GM19463 (cell line): ENCODE results near the gene APBA3.

Experiments used
- ATAC-seq: cut with Tn5 transposase; IDR thresholded peaks from one replicate; pipeline ENCODE4 v1.9.1; 2021; ENCODE audit warnings: mild to moderate bottlenecking, moderate library complexity; ENCODE audit not compliant: unreplicated experiment

Gene APBA3

DNA sequence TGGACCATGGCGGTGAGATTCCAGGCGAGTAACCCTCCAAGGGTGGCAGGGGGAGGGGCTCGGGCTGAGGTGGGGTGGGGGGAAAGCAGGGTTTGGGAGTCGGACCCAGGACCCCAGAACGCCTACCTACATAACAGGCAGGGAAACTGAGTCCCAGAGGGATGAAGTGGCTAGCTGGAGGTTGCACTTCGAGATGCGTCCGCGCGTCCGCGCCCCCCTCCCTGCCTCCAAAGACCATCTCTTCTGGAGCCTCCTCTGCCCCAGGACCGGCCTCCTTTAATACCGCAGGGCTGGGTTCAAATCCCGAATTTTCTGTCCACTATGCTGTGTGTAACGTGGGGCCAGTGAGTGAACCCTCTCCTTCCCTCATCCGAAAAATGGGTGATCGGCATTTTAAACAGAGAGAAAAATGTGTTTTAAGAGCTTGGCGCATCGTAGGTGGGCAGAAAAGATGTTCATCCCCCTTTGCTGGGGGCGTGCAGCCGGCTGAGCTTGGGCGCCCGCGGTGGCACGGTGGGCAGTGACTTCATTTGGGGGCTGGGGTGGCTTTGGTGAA lies 39.5 kb downstream of the APBA3 start:
- no peak for ATAC-seq

DNA sequence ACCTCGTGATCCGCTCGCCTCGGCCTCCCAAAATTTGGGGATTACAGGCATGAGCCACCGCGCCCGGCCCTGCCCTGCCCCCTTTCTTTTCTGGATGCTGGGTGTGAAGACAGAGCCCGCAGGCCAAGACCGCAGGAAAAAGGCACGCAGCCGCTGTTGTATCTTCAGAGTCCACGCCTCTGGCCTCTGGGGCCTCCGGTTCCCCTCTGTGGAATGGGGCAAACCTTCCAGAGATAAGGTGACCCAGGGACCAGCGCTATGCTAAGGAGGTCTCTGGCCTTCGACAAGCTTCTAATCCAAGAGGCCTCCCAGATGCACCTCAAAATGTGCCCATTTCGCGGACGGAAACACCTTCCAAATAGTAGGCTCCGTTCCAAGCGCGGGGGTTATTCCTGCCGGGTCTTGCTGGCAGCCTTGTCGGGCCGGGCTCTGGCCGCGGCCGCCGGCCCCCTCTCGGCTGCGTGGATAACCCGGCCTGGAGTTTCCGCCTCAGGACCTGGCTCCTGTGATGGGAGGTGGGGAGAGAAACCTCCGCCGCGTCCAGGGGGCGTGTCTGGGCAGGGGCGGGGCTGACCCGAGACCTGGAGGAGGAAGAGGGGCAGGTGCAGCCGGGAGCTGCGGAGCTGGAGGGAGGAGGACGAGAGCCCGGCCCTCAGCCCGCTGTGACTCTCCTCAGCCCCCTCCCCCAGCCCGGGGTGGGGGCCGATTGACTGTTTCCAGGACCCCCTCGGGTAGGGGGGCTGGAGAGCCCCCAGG lies 40.2 kb downstream of the APBA3 start:
- ATAC-seq, result no peak

DNA sequence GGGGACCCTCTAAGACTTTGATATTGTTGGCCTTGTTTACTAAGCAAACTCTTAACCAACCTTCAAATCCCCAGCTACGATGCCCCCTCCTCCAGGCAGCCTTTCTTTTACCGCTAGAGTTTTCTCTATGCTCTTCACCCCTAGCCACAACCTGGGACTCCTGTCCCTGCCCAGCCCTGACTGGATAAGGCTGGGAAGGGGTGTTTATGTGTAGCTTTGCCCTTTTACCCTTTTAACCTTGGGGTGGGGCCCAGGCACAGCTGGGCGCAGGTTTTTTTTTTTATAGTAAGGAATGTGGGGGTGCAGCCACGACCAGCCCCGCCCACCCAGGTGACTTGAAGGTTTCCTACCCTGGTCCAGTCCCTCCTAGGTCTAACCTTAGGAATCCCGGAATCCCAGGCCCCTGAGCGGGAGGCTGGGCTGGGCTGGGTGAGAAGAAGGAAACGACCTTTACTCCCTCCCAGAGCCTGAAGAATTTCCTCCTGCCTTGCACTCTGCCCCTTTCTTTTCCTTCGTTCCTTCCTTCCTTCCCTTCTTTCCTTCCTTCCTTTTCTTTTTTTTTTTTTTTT lies 41.1 kb downstream of the APBA3 start:
- ATAC-seq, result no peak

DNA sequence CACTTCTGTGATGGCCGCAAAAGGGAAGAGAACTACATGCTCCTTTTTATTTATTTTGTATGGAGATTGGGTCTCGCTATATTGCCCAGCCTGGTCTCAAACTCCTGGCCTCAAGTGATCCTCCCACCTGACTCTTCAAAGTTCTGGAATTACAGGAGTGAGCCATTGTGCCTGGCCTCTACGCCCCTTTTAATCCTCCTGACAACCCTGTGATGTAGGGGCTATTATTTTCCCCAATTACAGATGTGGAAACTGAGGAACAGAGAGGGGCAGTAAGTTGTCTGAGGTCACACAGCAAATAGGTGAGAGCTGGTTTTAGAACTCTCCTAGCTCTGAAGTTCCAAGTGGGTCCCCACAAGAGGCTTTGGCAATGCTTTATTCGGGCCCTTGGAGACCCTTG lies 41.6 kb downstream of the APBA3 start:
- ATAC-seq, result no peak

DNA sequence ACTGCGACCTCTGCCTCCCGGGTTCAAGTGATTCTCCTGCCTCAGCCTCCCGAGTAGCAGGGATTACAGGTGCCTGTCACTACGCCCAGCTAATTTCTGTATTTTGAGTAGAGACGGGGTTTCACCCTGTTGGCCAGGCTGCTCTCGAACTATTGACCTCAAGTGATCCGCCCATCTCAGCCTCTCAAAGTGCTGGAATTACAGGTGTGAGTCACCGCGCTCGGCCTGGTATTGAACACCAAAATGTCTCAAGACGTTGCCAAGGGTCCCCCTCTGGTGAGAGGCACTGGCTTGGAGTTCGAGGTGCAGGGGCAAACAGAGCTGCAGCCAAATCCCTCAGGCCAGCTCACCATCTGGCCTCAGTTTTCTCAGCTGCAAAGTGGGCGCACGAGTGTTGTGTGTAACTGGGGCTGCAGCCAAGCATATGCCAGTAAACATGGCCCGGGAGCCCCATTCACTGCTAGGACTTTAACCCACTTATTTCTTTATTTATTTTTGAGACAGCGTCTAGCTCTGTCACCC lies 45.3 kb downstream of the APBA3 start:
- no peak for ATAC-seq

DNA sequence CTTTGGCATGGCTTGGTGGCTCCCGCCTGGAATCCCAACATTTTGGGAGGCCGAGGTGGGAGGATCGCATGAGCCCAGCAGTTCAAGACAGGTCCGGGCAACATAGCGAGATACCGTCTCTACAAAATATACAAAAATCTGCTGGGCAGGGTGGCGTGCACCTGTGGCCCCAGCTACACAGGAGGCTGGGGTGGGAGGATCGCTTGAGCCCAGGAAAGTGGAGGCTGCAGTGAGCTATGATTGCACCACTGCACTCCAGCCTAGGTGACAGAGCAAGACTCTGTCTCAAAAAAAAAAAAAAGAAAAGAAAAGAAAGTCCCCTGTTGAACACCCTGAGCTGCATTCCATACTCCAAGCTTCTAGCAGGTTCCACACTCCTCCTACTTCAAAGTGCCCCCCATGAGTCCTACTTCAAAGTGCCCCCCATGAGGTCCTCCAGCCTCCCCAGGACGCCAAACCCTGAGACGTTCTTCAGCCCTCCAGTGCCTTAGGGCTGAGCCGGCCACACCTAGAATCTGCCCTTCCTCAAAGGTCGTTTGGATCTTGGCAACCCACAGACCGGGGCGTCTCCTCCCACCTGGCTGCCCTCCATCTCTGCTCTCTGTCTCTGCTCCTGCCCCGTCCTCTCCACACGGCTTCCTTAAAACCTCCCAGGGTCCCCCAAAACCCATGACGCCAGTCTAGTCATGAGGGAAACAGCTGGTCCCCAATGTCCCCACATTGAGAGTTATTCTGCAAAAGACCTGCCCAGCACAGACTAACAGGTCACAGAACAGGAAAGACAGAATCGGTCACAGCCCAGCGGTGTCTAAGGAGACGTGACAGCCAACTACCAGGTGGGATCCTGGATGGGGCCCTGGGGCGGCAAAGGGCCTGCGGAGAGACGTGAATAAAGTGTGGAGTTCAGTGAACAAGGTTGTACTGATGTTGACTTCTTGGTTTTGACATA lies 48.6 kb downstream of the APBA3 start:
- ATAC-seq, result no peak

DNA sequence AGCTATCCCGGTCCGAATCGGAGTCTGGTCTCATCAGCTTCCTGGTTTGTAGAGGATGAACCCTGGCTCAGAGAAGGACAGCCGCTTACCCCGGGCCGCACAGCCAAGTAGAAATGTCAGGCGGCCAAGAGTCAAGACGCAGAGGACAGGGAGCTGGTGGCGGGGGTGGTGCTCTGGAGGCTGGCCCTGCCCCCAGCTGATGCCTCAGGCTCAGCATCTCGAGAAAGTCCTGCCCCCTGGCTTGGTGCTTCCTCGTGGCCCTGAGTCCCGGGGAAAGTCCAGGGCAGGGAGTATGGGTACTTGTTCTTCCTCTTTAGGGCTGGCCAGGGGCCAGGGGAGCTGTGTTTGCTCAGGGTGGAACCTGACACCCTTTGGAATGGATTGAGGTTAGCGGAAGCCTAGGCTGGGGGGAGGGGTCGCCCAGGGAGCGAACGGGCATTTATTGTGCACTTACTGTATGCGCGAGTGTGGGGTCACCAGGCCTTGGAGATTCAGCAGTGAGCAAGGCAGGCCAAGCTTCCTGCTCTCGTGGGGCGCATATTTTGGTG lies 51.2 kb downstream of the APBA3 start:
- ATAC-seq, result no peak

DNA sequence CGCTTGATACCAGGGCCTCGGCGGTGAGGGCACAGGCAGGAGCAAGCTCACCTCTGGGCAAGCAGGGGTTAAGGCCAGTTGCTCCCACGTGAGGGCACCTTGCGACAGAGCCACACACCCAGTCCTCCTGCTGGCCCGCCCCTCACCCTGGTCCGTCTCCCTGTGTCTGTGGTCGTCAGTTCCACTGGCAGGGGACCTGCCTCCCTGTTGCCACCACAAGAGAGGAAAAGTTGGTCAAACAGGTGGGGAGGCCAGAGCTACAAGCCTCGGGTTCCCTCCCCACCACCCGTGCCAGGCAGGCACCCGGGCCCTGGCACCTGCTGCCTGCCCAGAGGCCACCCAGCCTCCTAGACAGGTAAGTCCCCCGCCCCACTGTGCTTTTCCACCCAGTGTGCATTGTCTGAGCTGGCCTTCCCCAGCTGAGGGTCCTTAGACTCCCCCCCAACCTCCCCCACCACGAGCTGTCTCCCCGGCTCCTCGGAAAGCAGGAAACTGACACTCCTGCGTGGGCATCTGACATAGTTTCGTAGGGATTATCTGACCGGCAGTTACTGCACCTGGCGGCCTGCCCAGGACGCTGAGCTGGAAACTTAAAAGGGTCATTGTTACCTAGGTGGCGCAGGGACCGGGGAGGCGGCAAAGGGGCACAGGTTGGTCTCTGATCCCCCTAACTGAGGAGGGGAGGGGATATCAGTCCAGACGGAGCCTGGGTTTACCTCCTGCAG lies 53.1 kb downstream of the APBA3 start, which contains the start of gene TJP3:
TJP3 (plus strand) TSS at position 178 of the 725 bp plus-strand sequence. CDS start 20,049 bp downstream, outside the sequence.
- no peak for ATAC-seq

DNA sequence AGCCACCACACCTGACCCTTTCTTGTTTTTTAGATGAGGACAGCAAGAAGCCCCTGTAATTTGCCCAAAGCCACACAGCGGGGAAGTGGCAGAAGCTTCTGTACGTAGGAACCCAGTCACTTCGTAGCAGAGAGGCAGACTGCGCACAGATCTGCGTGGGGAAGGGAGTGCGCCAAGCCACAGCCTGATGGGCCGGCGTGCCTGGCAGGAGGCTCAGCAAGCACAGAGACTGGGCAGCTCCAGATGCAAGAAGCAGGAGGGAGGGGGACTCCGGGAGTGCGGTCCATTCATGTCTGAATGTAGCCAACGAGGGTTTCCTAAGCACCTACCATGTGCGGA lies 53.7 kb downstream of the APBA3 start:
- no peak for ATAC-seq

DNA sequence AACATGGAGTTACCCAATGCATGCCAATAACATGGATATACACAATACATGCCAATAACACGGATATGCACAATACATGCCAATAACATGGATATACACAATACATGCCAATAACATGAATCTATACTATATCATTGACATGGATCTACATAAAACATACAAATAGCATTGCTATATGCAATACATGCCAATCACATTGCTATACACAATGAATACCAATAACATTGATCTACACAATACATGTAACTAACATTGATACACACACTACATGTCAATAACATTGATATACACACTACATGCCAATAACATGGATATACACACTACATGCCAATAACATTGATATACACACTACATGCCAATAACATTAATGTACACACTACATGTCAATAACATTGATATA lies 60.3 kb downstream of the APBA3 start:
- no peak for ATAC-seq
